ENCODE measurements around the gene ADRA2B.
"Not testable (repeated sequence)": the region's sequence is repeated elsewhere in the genome, so short reads cannot be mapped to it uniquely, and the experiment has no call there.

The ADRA2B gene

GRCh38 chr2:96116424-96116878 is at the start of gene ADRA2B:
Gene ADRA2B (minus strand): TSS chr2:96116571. CDS start chr2:96116149, 422 bp downstream.
- peak; percentile 64 for DNase-seq

- no peak for DNase-seq
Measured at GRCh38 chr2:96164459-96165184, 48.3 kb upstream of the ADRA2B start.

GRCh38 chr2:96163768-96164429 is 47.5 kb upstream of the ADRA2B start:
- no peak for DNase-seq

- DNase-seq = no peak
Measured at GRCh38 chr2:96163415-96163767, 47.0 kb upstream of the ADRA2B start.

GRCh38 chr2:96161898-96162297 is 45.5 kb upstream of the ADRA2B start:
- DNase-seq = no peak

GRCh38 chr2:96160366-96160765 is 44.0 kb upstream of the ADRA2B start:
- DNase-seq = not testable (repeated sequence)

GRCh38 chr2:96159084-96159830 is 42.9 kb upstream of the ADRA2B start:
- no peak for DNase-seq

- DNase-seq = no peak
Measured at GRCh38 chr2:96158554-96158940, 42.2 kb upstream of the ADRA2B start.

GRCh38 chr2:96157649-96158553 is 41.5 kb upstream of the ADRA2B start:
- no peak for DNase-seq

GRCh38 chr2:96156926-96157648 is 40.7 kb upstream of the ADRA2B start:
- DNase-seq = no peak

GRCh38 chr2:96156011-96156820 is 39.8 kb upstream of the ADRA2B start:
- no peak for DNase-seq

- DNase-seq = no peak
Measured at GRCh38 chr2:96154506-96155380, 38.4 kb upstream of the ADRA2B start.

- DNase-seq = no peak
Measured at GRCh38 chr2:96153991-96154431, 37.6 kb upstream of the ADRA2B start.

- no peak for DNase-seq
Measured at GRCh38 chr2:96153291-96153713, 36.9 kb upstream of the ADRA2B start.

- DNase-seq = peak; percentile 73
Measured at GRCh38 chr2:96152304-96153161, 36.2 kb upstream of the ADRA2B start.

GRCh38 chr2:96151595-96152303 is 35.4 kb upstream of the ADRA2B start:
- DNase-seq = no peak

GRCh38 chr2:96150791-96151594 is 34.6 kb upstream of the ADRA2B start:
- no peak for DNase-seq
